AG08396 (cell line): ENCODE data around the gene PIK3AP1.
"Not testable (repeated sequence)": the region's sequence is repeated elsewhere in the genome, so short reads cannot be mapped to it uniquely, and the experiment has no call there.

Source experiments
- DNase-seq: peaks from one replicate; pipeline ENCODE4 v3.0.0; 2012; ENCODE audit warnings: low spot score, mixed read lengths

PIK3AP1 gene

GRCh38 chr10:96578022-96578421 is 142.3 kb downstream of the PIK3AP1 start:
- DNase-seq, result no peak

- DNase-seq, result no peak
Observed at GRCh38 chr10:96577069-96577468, 143.2 kb downstream of the PIK3AP1 start.

GRCh38 chr10:96576277-96576980 is 143.9 kb downstream of the PIK3AP1 start:
- no peak for DNase-seq

GRCh38 chr10:96574564-96574963 is 145.8 kb downstream of the PIK3AP1 start:
- DNase-seq, result not testable (repeated sequence)

GRCh38 chr10:96573036-96573435 is 147.3 kb downstream of the PIK3AP1 start:
- no peak for DNase-seq

- no peak for DNase-seq
Observed at GRCh38 chr10:96570983-96571964, 149.0 kb downstream of the PIK3AP1 start.

- no peak for DNase-seq
Observed at GRCh38 chr10:96570511-96570910, 149.8 kb downstream of the PIK3AP1 start.

GRCh38 chr10:96568402-96568801 is 151.9 kb downstream of the PIK3AP1 start:
- no peak for DNase-seq

GRCh38 chr10:96565774-96566173 is 154.5 kb downstream of the PIK3AP1 start:
- peak; percentile 48 for DNase-seq

GRCh38 chr10:96560966-96561887 is 159.1 kb downstream of the PIK3AP1 start:
- DNase-seq, result no peak

- no peak for DNase-seq
Observed at GRCh38 chr10:96560489-96560888, 159.8 kb downstream of the PIK3AP1 start.

GRCh38 chr10:96556003-96556402 is 164.3 kb downstream of the PIK3AP1 start:
- DNase-seq, result no peak

GRCh38 chr10:96555330-96555729 is 165.0 kb downstream of the PIK3AP1 start:
- DNase-seq, result no peak

- DNase-seq, result no peak
Observed at GRCh38 chr10:96548589-96548988, 171.7 kb downstream of the PIK3AP1 start.

GRCh38 chr10:96545558-96545957 is 174.8 kb downstream of the PIK3AP1 start:
- not testable (repeated sequence) for DNase-seq
